ENCODE results near the gene OR5H1. TPM values are rescaled to one million over a fixed set of nuclear protein-coding genes. Genes with fewer than 3 reads are reported as not detected.

The OR5H1 gene
- total and polyA plus RNA-seq, 2 of the 4 experiments (the other 2 are of a cell fraction): not detected

GRCh38 chr3:98180319-98180890 is 49.9 kb downstream of the OR5H1 start:
- intact Hi-C loops (cut with micrococcal nuclease): no loop called here

More at GRCh38 chr3:98180319-98180890, 49.9 kb downstream of the OR5H1 start:
- Histone ChIP-seq H2AK9ac (replicated peaks; ENCODE audit: low read depth, low read length, poor library complexity) (no peak overlapping the region), H3K56ac (ENCODE audit: extremely low read depth, insufficient read depth, low read length) (no peak overlapping the region), H2BK15ac (ENCODE audit: low read depth, low read length) (no peak overlapping the region), H3K9me1 (ENCODE audit: insufficient read depth, low read length) (no peaks in the 10 kb centered on the region), H3K4me1 (ENCODE audit: control insufficient read depth, insufficient read depth, low read length) (no peaks in the 10 kb centered on the region), H3K4me3 (ENCODE audit: insufficient read depth, low read depth, low read length) (no peak overlapping the region), H2BK20ac (ENCODE audit: low read depth, low read length) (no peak overlapping the region), H4K20me1 (ENCODE audit: insufficient read depth, low read length) (no peaks in the 10 kb centered on the region), H3K27me3 (ENCODE audit: control insufficient read depth, insufficient read depth, low read length) (no peaks in the 10 kb centered on the region), H3K14ac (replicated peaks; ENCODE audit: low read depth, low read length) (no peak overlapping the region), H3K36me3 (ENCODE audit: control insufficient read depth, insufficient read depth, low read length) (no peaks in the 10 kb centered on the region), H3K79me1 (ENCODE audit: low read depth in 1 of 2, low read length in 2 of 2) (no peaks in the 10 kb centered on the region), H4K91ac (ENCODE audit: insufficient read depth, low read depth, low read length) (no peak overlapping the region), H3K27ac (ENCODE audit: insufficient read depth, low read length) (no peak overlapping the region), H2AFZ (replicated peaks; ENCODE audit: low read length, poor library complexity) (no peak overlapping the region), H3K9me3 (ENCODE audit: control insufficient read depth, insufficient read depth, low read length) (no peaks in the 10 kb centered on the region), H2BK120ac (ENCODE audit: low read depth, low read length) (no peak overlapping the region), H3K9ac (ENCODE audit: low read depth, low read length) (no peak overlapping the region), H3K4me2 (ENCODE audit: low read depth, low read length) (no peak overlapping the region), H2BK5ac (ENCODE audit: low read depth, low read length, poor library complexity, severe bottlenecking) (no peak overlapping the region), H4K8ac (ENCODE audit: low read depth in 2 of 2, low read length in 2 of 2) (no peak overlapping the region), H3K4ac (ENCODE audit: low read depth, low read length) (no peak overlapping the region), H3K23ac (ENCODE audit: low read depth, low read length) (no peak overlapping the region), H4K5ac (ENCODE audit: low read depth, low read length) (no peak overlapping the region), H2AK5ac (ENCODE audit: low read depth, low read length) (no peak overlapping the region), H3K18ac (ENCODE audit: low read depth, low read length) (no peak overlapping the region)
- CTCF ChIA-PET: no interaction called here
- POLR2A ChIA-PET (ENCODE audit: unreplicated experiment): no interaction called here
- dilution Hi-C loops (cut with HindIII; ENCODE audit: low sequenced_read_pairs, unreplicated experiment) (no loop called here), in situ Hi-C loops (cut with MboI; ENCODE audit: low sequenced_read_pairs) (no loop called here)
- no CpG with 5 or more reads among the region's 3 CpGs for WGBS, 2 experiments (ENCODE audit: extremely low coverage in 2 of 2, insufficient read length in 1 of 2)
- ATAC-seq (ENCODE audit: low read depth) (no peak), DNase-seq (no peak)
- no TSS peak for BruUV-seq (replicated peaks)
- TF ChIP-seq BHLHE40 (IDR thresholded peaks at IDR 0.05; ENCODE audit: low read depth, low read length) (no peak), CEBPB (IDR thresholded peaks at IDR 0.05; ENCODE audit: low read depth, low read length) (no peak), MAZ (IDR thresholded peaks at IDR 0.05; ENCODE audit: borderline replicate concordance, low read depth, low read length) (no peak), RAD21 (IDR thresholded peaks at IDR 0.05; ENCODE audit: low read length) (no peak), ELK1 (IDR thresholded peaks at IDR 0.05; ENCODE audit: borderline replicate concordance, low read depth, low read length) (no peak), RFX5 (IDR thresholded peaks at IDR 0.05; ENCODE audit: low read depth, low read length) (no peak), USF2 (IDR thresholded peaks at IDR 0.05; ENCODE audit: low read depth, low read length) (no peak), CTCF (conservative IDR thresholded peaks at IDR 0.05; ENCODE audit: low read depth, low read length) (no peak), SMC3 (IDR thresholded peaks at IDR 0.05; ENCODE audit: low read depth, low read length) (no peak), RCOR1 (IDR thresholded peaks at IDR 0.05; ENCODE audit: insufficient replicate concordance, low read length) (no peak), CHD1 (IDR thresholded peaks at IDR 0.05; ENCODE audit: low read depth, low read length) (no peak), POLR2A (IDR thresholded peaks at IDR 0.05; ENCODE audit: low read depth, low read length) (no peak), MAFK (IDR thresholded peaks at IDR 0.05; ENCODE audit: low read depth, low read length) (no peak), NFE2L2 (IDR thresholded peaks at IDR 0.05; ENCODE audit: low read depth, low read length) (no peak), MXI1 (IDR thresholded peaks at IDR 0.05; ENCODE audit: borderline replicate concordance, low read depth, low read length) (no peak), FOS (IDR thresholded peaks at IDR 0.05; ENCODE audit: low read depth, low read length) (no peak)
